Chondrocyte (in vitro differentiated cells): ENCODE measurements around the gene SNTG2. TPM values are rescaled to one million over a fixed set of nuclear protein-coding genes. Genes with fewer than 3 reads are reported as not detected.

ENCODE experiments used
- DNase-seq: peaks from one replicate; pipeline ENCODE4 v3.0.0; 2021; ENCODE audit warnings: mixed read lengths, low spot score
- H3K27ac Mint-ChIP-seq: one replicate; pipeline ENCODE4 v1.8.0; 2021; ENCODE audit warnings: mild to moderate bottlenecking, moderate library complexity, mixed read lengths; ENCODE audit not compliant: unreplicated experiment
- H3K27me3 Mint-ChIP-seq: 2 replicates; pipeline ENCODE4 v1.8.0; 2021; ENCODE audit warnings: low read depth, mixed read lengths
- H3K36me3 Mint-ChIP-seq: 2 replicates; pipeline ENCODE4 v1.8.0; 2021; ENCODE audit warnings: low read depth, mixed read lengths
- H3K4me1 Mint-ChIP-seq: 2 replicates; pipeline ENCODE4 v1.8.0; 2021; ENCODE audit warnings: low read depth, mild to moderate bottlenecking, mixed read lengths
- H3K4me3 Mint-ChIP-seq: one replicate; pipeline ENCODE4 v1.8.0; 2021; ENCODE audit warnings: mild to moderate bottlenecking, moderate library complexity, mixed read lengths; ENCODE audit not compliant: unreplicated experiment
- H3K9me3 Mint-ChIP-seq: 2 replicates; pipeline ENCODE4 v1.8.0; 2021; ENCODE audit warnings: low read depth, mixed read lengths
- CTCF ChIP-seq: fragments of 200-600 bp; sonication (generic); IDR thresholded peaks from 2 replicates; pipeline ENCODE4 v1.5.0; 2021; ENCODE audit warnings: antibody characterized with exemption, mild to moderate bottlenecking, moderate library complexity
- total RNA-seq: library from RNA; stranded (reverse); gene quantifications from 3 replicates; pipeline ENCODE4 v1.2.1, GENCODE V29; 2021

The SNTG2 gene
- total RNA-seq, 1 donor from 2014 or later, result not detected

- no peak overlapping the region for H3K27ac Mint-ChIP-seq
- no peak for DNase-seq
- peaks cover 3% of the 10 kb centered on the region for H3K9me3 Mint-ChIP-seq
- TF ChIP-seq CTCF, result no peak
- H3K27me3 Mint-ChIP-seq, result peaks cover 6% of the 10 kb centered on the region
- H3K4me3 Mint-ChIP-seq, result no peak overlapping the region
- H3K4me1 Mint-ChIP-seq, result no peaks in the 10 kb centered on the region
- H3K36me3 Mint-ChIP-seq, result no peaks in the 10 kb centered on the region
Measured at GRCh38 chr2:1234731-1235308, 284.2 kb downstream of the SNTG2 start.

- Mint-ChIP-seq H3K36me3 (no peaks in the 10 kb centered on the region), H3K9me3 (no peaks in the 10 kb centered on the region), H3K4me1 (no peaks in the 10 kb centered on the region), H3K27me3 (peaks cover 6% of the 10 kb centered on the region), H3K4me3 (no peak overlapping the region), H3K27ac (no peak overlapping the region)
- no peak for TF ChIP-seq CTCF
- DNase-seq, result no peak
Measured at GRCh38 chr2:1235806-1236205, 285.2 kb downstream of the SNTG2 start.

GRCh38 chr2:1236606-1237005, 286.0 kb downstream of the SNTG2 start:
- TF ChIP-seq CTCF, result no peak
- no peaks in the 10 kb centered on the region for H3K4me1 Mint-ChIP-seq
- H3K27me3 Mint-ChIP-seq, result peaks cover 8% of the 10 kb centered on the region
- no peaks in the 10 kb centered on the region for H3K36me3 Mint-ChIP-seq
- DNase-seq, result no peak
- no peak overlapping the region for H3K27ac Mint-ChIP-seq
- H3K9me3 Mint-ChIP-seq, result no peaks in the 10 kb centered on the region
- H3K4me3 Mint-ChIP-seq, result no peak overlapping the region

- Mint-ChIP-seq H3K27me3 (peaks cover 9% of the 10 kb centered on the region), H3K9me3 (no peaks in the 10 kb centered on the region), H3K27ac (no peak overlapping the region), H3K4me1 (no peaks in the 10 kb centered on the region), H3K4me3 (no peak overlapping the region), H3K36me3 (no peaks in the 10 kb centered on the region)
- no peak for TF ChIP-seq CTCF
- no peak for DNase-seq
Measured at GRCh38 chr2:1237783-1238182, 287.1 kb downstream of the SNTG2 start.

GRCh38 chr2:1238598-1239138, 288.0 kb downstream of the SNTG2 start:
- Mint-ChIP-seq H3K9me3 (no peaks in the 10 kb centered on the region), H3K27ac (no peak overlapping the region), H3K36me3 (no peaks in the 10 kb centered on the region), H3K4me3 (no peak overlapping the region), H3K27me3 (peaks cover 11% of the 10 kb centered on the region), H3K4me1 (no peaks in the 10 kb centered on the region)
- no peak for DNase-seq
- no peak for TF ChIP-seq CTCF
